ACC112 (cell line): ENCODE results near the gene HCFC1.
"Not testable (repeated sequence)": the region's sequence is repeated elsewhere in the genome, so short reads cannot be mapped to it uniquely, and the experiment has no call there.

Source experiments
- H2AFZ ChIP-seq: fragments of 200-600 bp; sonication (generic); one replicate; pipeline ENCODE4 v1.6.0; 2017; ENCODE audit warnings: antibody characterized with exemption, low read length; ENCODE audit not compliant: unreplicated experiment
- H3K27ac ChIP-seq: fragments of 200-600 bp; sonication (generic); 2 replicates; pipeline ENCODE4 v1.5.1; 2014; ENCODE audit warnings: low read depth, mild to moderate bottlenecking, antibody characterized with exemption, low read length, moderate library complexity
- H3K27me3 ChIP-seq: fragments of 200-600 bp; sonication (generic); 2 replicates; pipeline ENCODE4 v1.6.1; 2014; ENCODE audit warnings: mild to moderate bottlenecking, antibody characterized with exemption, low read length, moderate library complexity, mixed read lengths; ENCODE audit not compliant: insufficient read depth
- H3K36me3 ChIP-seq: fragments of 200-600 bp; sonication (generic); 2 replicates; pipeline ENCODE4 v1.6.1; 2016; ENCODE audit warnings: mild to moderate bottlenecking, antibody characterized with exemption, low read length, moderate library complexity, mixed read lengths; ENCODE audit not compliant: insufficient read depth
- H3K4me1 ChIP-seq: fragments of 200-600 bp; sonication (generic); one replicate; pipeline ENCODE4 v1.6.1; 2016; ENCODE audit warnings: low read length, mixed read lengths; ENCODE audit not compliant: insufficient read depth, unreplicated experiment, control insufficient read depth
- H3K4me3 ChIP-seq: fragments of 200-600 bp; sonication (generic); 2 replicates; pipeline ENCODE4 v1.5.1; 2014; ENCODE audit warnings: mild to moderate bottlenecking, low read depth, low read length
- H3K79me2 ChIP-seq: fragments of 200-600 bp; sonication (generic); one replicate; pipeline ENCODE4 v1.6.0; 2016; ENCODE audit warnings: low read length; ENCODE audit not compliant: control insufficient read depth, unreplicated experiment, insufficient read depth

HCFC1 gene

DNA sequence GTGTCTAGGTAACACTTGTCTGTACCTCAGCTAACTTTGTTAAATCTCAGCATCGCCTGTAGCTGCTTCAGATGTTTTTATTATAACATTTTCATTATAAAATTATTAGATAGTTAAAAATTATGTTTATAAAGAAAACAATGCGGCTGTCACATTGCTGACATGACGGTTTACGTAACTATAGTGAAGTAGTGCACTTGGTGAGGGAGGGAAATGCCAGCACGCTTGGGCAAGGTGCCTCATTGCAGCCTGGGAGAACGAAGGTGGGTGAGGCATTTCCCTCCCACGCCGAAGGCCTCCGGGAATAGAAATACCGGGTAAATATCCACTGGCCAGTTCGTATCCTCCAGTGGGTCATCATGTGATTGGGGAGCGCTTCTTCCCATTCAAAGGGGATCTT lies 16.9 kb upstream of the HCFC1 start:
- no peaks in the 10 kb centered on the region for H3K4me1 ChIP-seq
- no peak overlapping the region for H3K4me3 ChIP-seq
- no peaks in the 10 kb centered on the region for H3K79me2 ChIP-seq
- H3K36me3 ChIP-seq, result no peaks in the 10 kb centered on the region
- no peak overlapping the region for H3K27ac ChIP-seq
- no peak overlapping the region for H2AFZ ChIP-seq
- H3K27me3 ChIP-seq, result no peaks in the 10 kb centered on the region

DNA sequence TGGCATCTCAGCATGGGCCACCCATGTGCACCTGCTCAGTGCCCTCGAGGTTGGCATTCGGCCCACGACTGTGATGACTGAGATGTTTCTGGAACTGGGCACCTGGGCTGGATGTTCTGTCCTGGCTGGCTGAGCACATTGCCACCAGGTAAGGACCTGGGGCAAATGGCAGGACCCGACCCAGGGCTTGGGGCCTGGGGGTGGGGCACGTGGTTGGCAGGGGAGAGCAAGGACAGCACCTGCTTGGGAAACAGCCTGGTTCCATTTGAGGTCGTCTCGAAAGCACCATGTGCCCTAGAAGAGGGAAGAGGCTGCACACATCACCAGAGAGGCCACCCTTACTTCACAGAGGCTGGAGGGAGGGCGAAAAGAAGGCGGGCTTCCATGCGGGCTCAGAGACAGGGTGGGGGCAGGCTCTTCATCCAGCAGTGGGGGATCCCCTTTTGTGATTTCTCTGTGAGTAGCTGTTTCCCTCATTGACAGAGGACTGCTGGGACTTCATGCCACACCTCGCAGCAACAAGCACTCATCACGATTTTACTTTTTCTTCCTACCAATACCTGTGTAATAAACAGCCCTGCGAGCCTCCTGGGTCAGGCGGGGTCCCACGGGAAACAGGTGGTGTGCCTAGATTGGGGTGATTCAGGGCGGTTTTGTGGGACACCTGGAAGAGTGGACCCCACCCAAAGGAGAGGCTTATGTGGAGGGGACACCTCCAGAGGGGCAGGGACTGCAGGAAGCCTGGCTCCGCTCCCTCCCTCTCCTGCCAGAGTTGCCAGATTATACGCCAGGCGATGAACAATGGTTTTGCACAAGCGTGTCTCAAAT lies 12.9 kb upstream of the HCFC1 start:
- no peaks in the 10 kb centered on the region for H3K79me2 ChIP-seq
- no peaks in the 10 kb centered on the region for H3K27me3 ChIP-seq
- no peak overlapping the region for H3K4me3 ChIP-seq
- H2AFZ ChIP-seq, result no peak overlapping the region
- H3K27ac ChIP-seq, result no peak overlapping the region
- no peaks in the 10 kb centered on the region for H3K4me1 ChIP-seq
- H3K36me3 ChIP-seq, result no peaks in the 10 kb centered on the region

DNA sequence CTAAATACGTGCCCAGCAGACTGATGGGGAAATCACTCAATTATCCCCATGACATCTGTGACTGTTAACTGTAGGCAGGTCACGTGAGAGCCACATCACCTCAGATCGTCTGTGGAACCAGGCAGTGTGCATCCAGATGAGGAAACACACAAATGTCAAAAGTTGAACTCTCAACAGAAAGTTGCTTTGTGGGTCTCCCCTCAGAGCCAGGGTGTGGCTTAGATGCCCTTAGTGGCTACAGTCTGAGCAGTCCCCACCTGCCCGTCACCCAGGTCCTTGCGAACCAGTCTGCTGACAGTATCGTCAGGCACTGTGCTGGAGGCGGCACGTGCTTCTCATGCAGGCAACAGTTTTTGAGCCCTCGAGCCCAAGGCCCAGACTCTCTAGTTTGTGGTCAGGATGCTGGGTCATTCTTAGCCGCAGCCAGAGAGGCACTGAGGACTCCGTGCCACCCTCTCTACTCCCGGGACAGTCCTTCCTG lies 11.7 kb upstream of the HCFC1 start:
- H3K27ac ChIP-seq, result no peak overlapping the region
- H3K79me2 ChIP-seq, result no peaks in the 10 kb centered on the region
- H3K36me3 ChIP-seq, result no peaks in the 10 kb centered on the region
- H3K27me3 ChIP-seq, result no peaks in the 10 kb centered on the region
- H3K4me1 ChIP-seq, result no peaks in the 10 kb centered on the region
- no peak overlapping the region for H2AFZ ChIP-seq
- no peak overlapping the region for H3K4me3 ChIP-seq

DNA sequence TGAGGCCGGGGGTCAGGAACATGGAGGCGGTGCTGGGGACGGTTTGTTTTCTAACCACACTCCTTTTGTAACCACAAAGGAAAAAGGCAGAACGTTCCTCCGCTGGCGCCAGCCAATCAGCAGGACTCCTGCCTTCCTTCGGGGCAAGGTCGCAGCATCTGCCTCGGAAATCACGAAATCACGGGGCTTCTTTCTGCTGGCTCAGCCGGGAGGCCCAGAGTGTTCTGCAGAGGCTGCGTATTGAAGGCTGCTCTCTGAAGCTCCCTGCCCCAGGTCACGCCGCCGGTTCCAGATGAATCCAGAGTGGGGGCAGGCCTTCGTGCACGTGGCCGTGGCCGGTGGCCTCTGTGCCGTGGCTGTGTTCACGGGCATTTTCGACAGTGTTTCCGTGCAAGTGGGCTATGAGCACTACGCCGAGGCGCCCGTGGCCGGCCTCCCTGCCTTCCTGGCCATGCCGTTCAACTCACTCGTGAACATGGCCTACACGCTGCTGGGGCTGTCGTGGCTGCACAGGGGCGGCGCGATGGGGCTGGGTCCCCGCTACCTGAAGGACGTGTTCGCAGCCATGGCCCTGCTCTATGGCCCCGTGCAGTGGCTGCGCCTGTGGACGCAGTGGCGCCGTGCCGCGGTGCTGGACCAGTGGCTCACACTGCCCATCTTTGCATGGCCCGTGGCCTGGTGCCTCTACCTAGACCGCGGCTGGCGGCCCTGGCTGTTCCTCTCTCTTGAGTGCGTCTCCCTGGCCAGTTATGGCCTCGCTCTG lies 10.3 kb upstream of the HCFC1 start:
- no peaks in the 10 kb centered on the region for H3K36me3 ChIP-seq
- no peaks in the 10 kb centered on the region for H3K79me2 ChIP-seq
- H3K27me3 ChIP-seq, result no peaks in the 10 kb centered on the region
- H2AFZ ChIP-seq, result no peak overlapping the region
- no peaks in the 10 kb centered on the region for H3K4me1 ChIP-seq
- H3K27ac ChIP-seq, result no peak overlapping the region
- no peak overlapping the region for H3K4me3 ChIP-seq

DNA sequence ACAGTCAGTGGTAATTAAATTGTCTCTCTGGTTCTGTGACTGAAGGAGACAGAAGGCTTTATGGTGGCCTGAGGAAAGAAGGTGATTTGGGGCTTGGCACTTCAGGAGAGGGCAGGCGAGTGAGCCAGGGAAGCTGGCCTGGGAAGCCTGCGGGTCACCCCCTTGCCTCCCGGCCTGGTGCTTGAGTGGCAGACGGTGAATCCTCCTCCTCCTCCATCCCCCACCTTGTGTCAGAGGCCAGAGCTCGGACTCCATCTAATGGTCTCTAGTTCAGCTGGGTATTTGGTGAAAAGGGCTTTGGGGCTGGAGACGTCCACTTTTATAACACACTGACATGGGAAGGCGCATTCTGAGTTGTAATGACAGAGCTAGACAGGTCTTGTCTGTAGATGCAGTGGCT lies 9.6 kb upstream of the HCFC1 start:
- Histone ChIP-seq H2AFZ (no peak overlapping the region), H3K27ac (no peak overlapping the region), H3K4me1 (no peaks in the 10 kb centered on the region), H3K79me2 (no peaks in the 10 kb centered on the region), H3K36me3 (no peaks in the 10 kb centered on the region), H3K4me3 (no peak overlapping the region), H3K27me3 (no peaks in the 10 kb centered on the region)

DNA sequence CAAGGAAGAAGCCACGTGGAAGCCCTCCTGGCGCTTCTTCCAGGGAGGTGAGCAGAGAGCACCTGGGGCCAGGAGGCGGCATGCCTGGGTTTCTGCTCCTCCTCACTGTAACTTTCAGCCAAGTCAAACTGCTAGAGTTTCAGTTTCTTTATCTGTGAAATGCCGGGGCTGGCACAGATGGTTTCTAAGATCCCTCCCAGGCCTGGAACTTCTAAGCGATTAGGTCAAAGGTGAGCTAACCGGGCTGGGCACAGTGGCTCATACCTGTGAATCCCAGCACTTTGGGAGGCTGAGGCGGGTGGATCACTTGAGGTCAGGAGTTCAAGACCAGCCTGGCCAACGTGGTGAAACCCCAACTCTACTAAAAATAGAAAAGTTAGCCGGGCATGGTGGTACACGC lies 8.8 kb upstream of the HCFC1 start:
- H3K27me3 ChIP-seq, H3K4me3 ChIP-seq, H3K79me2 ChIP-seq, H3K27ac ChIP-seq, H3K36me3 ChIP-seq, H2AFZ ChIP-seq, H3K4me1 ChIP-seq: not testable (repeated sequence)

DNA sequence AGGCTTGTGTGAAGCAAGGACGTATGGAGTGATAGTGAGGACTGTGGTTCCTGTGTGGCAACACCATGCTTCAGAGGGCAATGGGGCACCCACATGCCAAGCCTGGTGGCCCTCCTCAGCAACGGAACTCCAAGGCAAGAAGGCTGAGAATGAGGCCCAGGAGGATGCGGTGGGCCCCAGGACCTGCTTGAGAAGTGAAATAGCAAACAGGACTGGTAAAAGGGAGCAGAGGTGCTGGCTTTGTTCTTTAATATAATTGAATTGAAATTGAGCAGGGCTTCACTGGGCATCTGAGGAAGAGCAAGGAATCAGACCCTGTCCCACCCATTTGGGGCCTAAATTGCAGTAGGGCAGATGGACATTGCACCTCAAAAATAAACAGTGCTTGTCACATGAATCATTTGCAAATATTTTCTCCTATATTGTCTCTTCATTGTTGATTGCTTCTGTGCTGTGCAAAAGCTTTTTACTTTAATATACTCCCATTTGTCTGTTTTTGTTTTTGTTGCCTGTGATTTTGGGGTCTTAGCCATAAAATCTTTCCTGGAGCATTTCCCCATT lies 3.2 kb upstream of the HCFC1 start:
- Histone ChIP-seq H3K27ac (no peak overlapping the region), H3K27me3 (no peaks in the 10 kb centered on the region), H3K79me2 (peaks cover 17% of the 10 kb centered on the region), H3K4me3 (no peak overlapping the region), H3K4me1 (peaks cover 13% of the 10 kb centered on the region), H3K36me3 (no peaks in the 10 kb centered on the region), H2AFZ (no peak overlapping the region)

DNA sequence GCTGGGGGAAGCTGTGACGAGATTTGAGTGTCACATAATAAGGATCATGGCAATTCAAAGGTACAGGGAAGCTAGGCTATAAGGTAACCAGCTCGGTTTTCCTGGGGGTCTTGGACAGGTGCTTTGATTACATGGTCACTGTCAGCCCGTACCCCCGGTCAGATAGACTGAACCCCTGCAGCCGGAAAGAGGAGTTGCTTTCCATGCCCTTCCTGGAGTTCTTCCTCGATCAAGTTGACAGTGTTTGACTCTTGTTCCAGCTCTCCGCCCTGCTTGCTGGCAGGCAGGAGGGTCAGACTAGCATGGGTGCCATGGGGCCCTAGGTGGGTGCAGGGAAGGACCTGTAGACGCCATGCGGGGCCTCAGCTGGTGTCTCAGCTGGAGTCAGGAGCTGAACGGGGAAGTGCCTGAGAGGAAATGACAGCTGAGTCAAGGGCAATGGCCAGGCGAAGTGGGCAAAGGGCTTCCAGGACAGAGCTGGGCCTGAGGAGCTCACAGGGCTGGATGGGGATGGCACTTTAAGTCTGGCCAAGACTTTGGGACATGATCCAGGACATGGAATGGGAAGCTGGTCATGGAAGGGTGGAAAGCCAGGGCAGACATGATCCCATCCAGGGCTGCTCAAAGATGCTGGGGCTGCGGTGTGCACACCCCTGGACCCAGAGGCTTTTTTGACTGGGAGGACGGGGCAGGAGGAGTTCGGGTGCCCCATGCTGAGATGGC lies 2.5 kb upstream of the HCFC1 start:
- Histone ChIP-seq H3K79me2 (peaks cover 24% of the 10 kb centered on the region), H3K4me3 (peak overlapping the region; percentile 86; the same call in 1 of the 2 replicates), H3K27me3 (no peaks in the 10 kb centered on the region), H3K27ac (peak overlapping the region; percentile 99), H2AFZ (no peak overlapping the region), H3K36me3 (no peaks in the 10 kb centered on the region), H3K4me1 (peaks cover 13% of the 10 kb centered on the region)

DNA sequence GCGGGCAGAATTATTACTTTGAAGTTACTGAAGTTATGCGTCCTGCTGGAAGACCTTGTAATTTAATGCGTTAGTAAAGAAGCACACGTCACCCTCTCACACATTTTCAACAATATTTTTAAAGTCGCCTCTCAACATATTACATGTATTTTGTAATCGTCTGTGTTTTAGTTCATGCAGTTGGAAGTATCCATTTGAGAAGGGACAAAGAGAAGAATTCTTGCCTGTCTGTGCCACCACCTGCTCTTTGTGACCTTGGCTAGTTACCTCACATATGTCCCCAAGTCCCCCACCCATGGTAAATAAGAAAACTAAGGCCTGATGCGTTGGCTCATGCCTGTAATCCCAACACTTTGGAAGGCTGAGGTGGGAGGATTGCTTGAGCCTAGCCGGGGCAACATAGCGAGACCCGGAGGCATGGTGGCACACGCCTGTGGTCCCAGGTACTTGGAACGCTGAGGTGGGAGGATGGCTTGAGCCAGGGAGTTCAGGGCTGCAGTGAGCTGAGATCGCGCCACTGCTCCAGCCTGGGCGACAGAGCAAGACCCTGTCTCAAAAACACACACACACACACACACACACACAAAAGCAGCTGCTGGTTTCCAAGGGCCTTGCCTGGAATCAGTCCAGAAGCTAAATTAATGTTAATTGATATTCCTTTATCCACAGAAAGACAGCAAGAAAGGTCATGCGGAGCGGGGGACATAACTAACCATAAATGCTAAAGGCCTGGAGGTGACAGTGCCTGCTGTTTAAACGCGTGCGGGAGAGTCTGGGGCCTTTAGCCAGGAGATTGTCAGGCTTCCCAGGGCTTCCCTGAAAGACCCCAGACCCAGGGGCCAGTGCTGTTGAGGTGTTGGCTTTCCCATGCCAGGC lies 1.7 kb upstream of the HCFC1 start:
- peak overlapping the region; percentile 50 for H2AFZ ChIP-seq

More for the DNA sequence above, 1.7 kb upstream of the HCFC1 start:
- peaks cover 16% of the 10 kb centered on the region for H3K4me1 ChIP-seq
- no peaks in the 10 kb centered on the region for H3K27me3 ChIP-seq
- H3K4me3 ChIP-seq, result peak overlapping the region; percentile 86
- peaks cover 32% of the 10 kb centered on the region for H3K79me2 ChIP-seq
- no peaks in the 10 kb centered on the region for H3K36me3 ChIP-seq
- peak overlapping the region; percentile 99 for H3K27ac ChIP-seq
